Mesenchymal stem cell (in vitro differentiated cells and primary cell): ENCODE results near the gene YBX3.

Source experiments
- DNase-seq: peaks from one replicate; pipeline ENCODE4 v3.0.0-alpha.2; 2013
- H2AFZ ChIP-seq: one replicate; pipeline ENCODE4 v1.6.1; 2013; ENCODE audit warnings: low read depth, mild to moderate bottlenecking, control low read depth, inconsistent platforms, low read length, moderate library complexity
- H2AK5ac ChIP-seq: 2 replicates; pipeline ENCODE4 v1.6.1; 2013; ENCODE audit warnings: low read length, moderate library complexity, mild to moderate bottlenecking, inconsistent platforms; ENCODE audit not compliant: severe bottlenecking
- H2BK120ac ChIP-seq: one replicate; pipeline ENCODE4 v1.6.1; 2013; ENCODE audit warnings: low read depth, mild to moderate bottlenecking, inconsistent platforms, low read length, moderate library complexity
- H2BK12ac ChIP-seq, 2 experiments: one replicate each; pipeline ENCODE4 v1.6.1; 2013; ENCODE audit warnings: inconsistent platforms in 2 of 2, low read length in 2 of 2, mild to moderate bottlenecking in 2 of 2, moderate library complexity in 2 of 2, control low read depth in 1 of 2
- H2BK15ac ChIP-seq: one replicate; pipeline ENCODE4 v1.6.1; 2013; ENCODE audit warnings: mild to moderate bottlenecking, low read depth, inconsistent platforms; ENCODE audit not compliant: poor library complexity, severe bottlenecking
- H2BK5ac ChIP-seq: 2 replicates; pipeline ENCODE4 v1.6.1; 2013; ENCODE audit warnings: low read depth, mild to moderate bottlenecking, low read length, control low read depth, inconsistent platforms; ENCODE audit not compliant: poor library complexity, severe bottlenecking
- H3K14ac ChIP-seq, 2 experiments: one replicate each; pipeline ENCODE4 v1.6.1; 2013; ENCODE audit warnings: inconsistent platforms in 2 of 2, low read length in 2 of 2, control low read depth in 1 of 2, mild to moderate bottlenecking in 1 of 2, moderate library complexity in 1 of 2
- H3K18ac ChIP-seq, 2 experiments: one replicate each; pipeline ENCODE4 v1.6.1; 2013; ENCODE audit warnings: inconsistent platforms in 2 of 2, low read length in 2 of 2, control low read depth in 1 of 2, low read depth in 1 of 2, mild to moderate bottlenecking in 1 of 2
- H3K23ac ChIP-seq, 2 experiments: one replicate each; pipeline ENCODE4 v1.6.1; 2013; ENCODE audit warnings: inconsistent platforms in 2 of 2, low read length in 2 of 2, mild to moderate bottlenecking in 2 of 2, moderate library complexity in 2 of 2, control low read depth in 1 of 2
- H3K27ac ChIP-seq: 2 replicates; pipeline ENCODE4 v1.5.1; 2013; ENCODE audit warnings: mild to moderate bottlenecking, moderate library complexity, low read length, control low read depth, inconsistent platforms; ENCODE audit not compliant: poor library complexity, severe bottlenecking
- H3K27me3 ChIP-seq, 2 experiments: 2 replicates each; pipeline versions ENCODE4 v1.6.1 to v1.7.0; 2013; ENCODE audit warnings: low read length in 2 of 2, mild to moderate bottlenecking in 2 of 2, moderate library complexity in 2 of 2, control low read depth in 1 of 2, inconsistent platforms in 1 of 2; ENCODE audit not compliant: control insufficient read depth in 1 of 2, insufficient read depth in 1 of 2
- H3K36me3 ChIP-seq, 2 experiments: 2 replicates each; pipeline versions ENCODE4 v1.6.1 to v1.7.0; 2013; ENCODE audit warnings: low read length in 2 of 2, control low read depth in 1 of 2, inconsistent platforms in 1 of 2, low read depth in 1 of 2, mild to moderate bottlenecking in 1 of 2; ENCODE audit not compliant: insufficient read depth in 2 of 2, control insufficient read depth in 1 of 2
- H3K4ac ChIP-seq, 2 experiments: one replicate each; pipeline ENCODE4 v1.6.1; 2013; ENCODE audit warnings: inconsistent platforms in 2 of 2, low read length in 2 of 2, mild to moderate bottlenecking in 2 of 2, moderate library complexity in 2 of 2, control low read depth in 1 of 2, low read depth in 1 of 2
- H3K4me1 ChIP-seq: 2 replicates; pipeline ENCODE4 v1.6.1; 2013; ENCODE audit warnings: low read depth, low read length, control low read depth; ENCODE audit not compliant: control insufficient read depth, insufficient read depth
- H3K4me2 ChIP-seq: 2 replicates; pipeline ENCODE4 v1.6.1; 2013; ENCODE audit warnings: low read length, mild to moderate bottlenecking, inconsistent platforms; ENCODE audit not compliant: poor library complexity, severe bottlenecking
- H3K4me3 ChIP-seq, 2 experiments: 2 replicates each; pipeline versions ENCODE4 v1.5.1 to v1.7.0; 2013; ENCODE audit warnings: low read length in 2 of 2, mild to moderate bottlenecking in 2 of 2, control low read depth in 1 of 2, low read depth in 1 of 2; ENCODE audit not compliant: insufficient read depth in 1 of 2
- H3K79me1 ChIP-seq: replicated peaks from 2 replicates; pipeline ENCODE4 v1.6.1; 2013; ENCODE audit warnings: mild to moderate bottlenecking, control low read depth, low read length, inconsistent platforms; ENCODE audit not compliant: poor library complexity, severe bottlenecking
- H3K9ac ChIP-seq: 2 replicates; pipeline ENCODE4 v1.7.0; 2013; ENCODE audit warnings: mild to moderate bottlenecking, low read length, moderate library complexity
- H3K9me3 ChIP-seq: 2 replicates; pipeline ENCODE4 v1.7.0; 2013; ENCODE audit warnings: mild to moderate bottlenecking, low read length; ENCODE audit not compliant: control insufficient read depth
- H4K8ac ChIP-seq: one replicate; pipeline ENCODE4 v1.6.1; 2013; ENCODE audit warnings: inconsistent platforms, mild to moderate bottlenecking, low read length, moderate library complexity
- H4K91ac ChIP-seq: one replicate; pipeline ENCODE4 v1.6.1; 2013; ENCODE audit warnings: mild to moderate bottlenecking, low read length, inconsistent platforms
- WGBS: methylation state at CpG from one replicate; pipeline ENCODE4 v1.1.7; 2013; ENCODE audit warnings: mixed read lengths; 5-methylcytosine and 5-hydroxymethylcytosine counted together

Gene YBX3

GRCh38 chr12:10668526-10668925 is 54.6 kb downstream of the YBX3 start:
- Histone ChIP-seq H2BK5ac (no peak overlapping the region), H4K8ac (no peak overlapping the region), H3K4ac (no peak overlapping the region), H3K36me3 (no peaks in the 10 kb centered on the region), H3K23ac (no peak overlapping the region), H2BK15ac (no peak overlapping the region), H2BK120ac (no peak overlapping the region), H2BK12ac (no peak overlapping the region), H3K27ac (no peak overlapping the region), H3K79me1 (no peaks in the 10 kb centered on the region), H3K18ac (no peak overlapping the region), H3K4me3 (no peak overlapping the region), H3K9me3 (no peaks in the 10 kb centered on the region), H3K4me2 (no peak overlapping the region), H2AFZ (no peak overlapping the region), H3K14ac (no peak overlapping the region), H3K27me3 (peaks cover 0 to 3% of the 10 kb centered on the region in 2 experiments), H4K91ac (no peak overlapping the region), H2AK5ac (no peak overlapping the region), H3K9ac (no peak overlapping the region), H3K4me1 (no peaks in the 10 kb centered on the region)
- no peak for DNase-seq
- 86% methylated on average over 5 of the region's 5 CpGs for WGBS

- 81% methylated on average over 1 of the region's 1 CpG for WGBS
- Histone ChIP-seq H3K9ac (no peak overlapping the region), H3K18ac (no peak overlapping the region), H3K4me2 (no peak overlapping the region), H2BK15ac (no peak overlapping the region), H3K4ac (no peak overlapping the region), H3K9me3 (no peaks in the 10 kb centered on the region), H2AK5ac (no peak overlapping the region), H4K8ac (no peak overlapping the region), H3K79me1 (no peaks in the 10 kb centered on the region), H2BK5ac (no peak overlapping the region), H2BK12ac (no peak overlapping the region), H3K27ac (no peak overlapping the region), H2BK120ac (no peak overlapping the region), H3K4me3 (no peak overlapping the region), H3K27me3 (no peaks in the 10 kb centered on the region), H2AFZ (no peak overlapping the region), H3K23ac (no peak overlapping the region), H3K4me1 (no peaks in the 10 kb centered on the region), H3K36me3 (no peaks in the 10 kb centered on the region), H4K91ac (no peak overlapping the region), H3K14ac (no peak overlapping the region)
- no peak for DNase-seq
Observed at GRCh38 chr12:10667581-10667980, 55.5 kb downstream of the YBX3 start.

- 100% methylated on average over 1 of the region's 2 CpGs for WGBS
- Histone ChIP-seq H4K8ac (no peak overlapping the region), H2BK5ac (no peak overlapping the region), H3K18ac (no peak overlapping the region), H2BK120ac (no peak overlapping the region), H4K91ac (no peak overlapping the region), H3K4me3 (no peak overlapping the region), H3K9ac (no peak overlapping the region), H3K27ac (no peak overlapping the region), H3K27me3 (no peaks in the 10 kb centered on the region), H2BK12ac (no peak overlapping the region), H3K36me3 (no peaks in the 10 kb centered on the region), H2BK15ac (no peak overlapping the region), H2AK5ac (no peak overlapping the region), H3K4me2 (no peak overlapping the region), H3K79me1 (no peaks in the 10 kb centered on the region), H3K9me3 (no peaks in the 10 kb centered on the region), H3K4me1 (no peaks in the 10 kb centered on the region), H3K14ac (no peak overlapping the region), H2AFZ (no peak overlapping the region), H3K23ac (no peak overlapping the region), H3K4ac (no peak overlapping the region)
- DNase-seq, result no peak
Observed at GRCh38 chr12:10664499-10664898, 58.6 kb downstream of the YBX3 start.

- Histone ChIP-seq H3K36me3 (no peaks in the 10 kb centered on the region), H3K18ac (no peak overlapping the region), H3K4me2 (no peak overlapping the region), H4K91ac (no peak overlapping the region), H2BK120ac (no peak overlapping the region), H4K8ac (no peak overlapping the region), H3K4me3 (no peak overlapping the region), H3K23ac (no peak overlapping the region), H2AFZ (no peak overlapping the region), H3K79me1 (no peaks in the 10 kb centered on the region), H2BK5ac (no peak overlapping the region), H3K14ac (no peak overlapping the region), H3K27ac (no peak overlapping the region), H3K4me1 (no peaks in the 10 kb centered on the region), H2BK12ac (no peak overlapping the region), H2BK15ac (no peak overlapping the region), H3K4ac (no peak overlapping the region), H3K9ac (no peak overlapping the region), H3K27me3 (no peaks in the 10 kb centered on the region), H3K9me3 (no peaks in the 10 kb centered on the region), H2AK5ac (no peak overlapping the region)
- no peak for DNase-seq
- WGBS, result 88% methylated on average over 2 of the region's 3 CpGs
Observed at GRCh38 chr12:10663869-10664268, 59.3 kb downstream of the YBX3 start.
